ENCODE measurements around the gene WWTR1. TPM values are rescaled to one million over a fixed set of nuclear protein-coding genes. Genes with fewer than 3 reads are reported as not detected.

WWTR1 gene
- 3.4 and 7.3 TPM in 2 replicates for total RNA-seq

GRCh38 chr3:149657926-149658743, at the start of gene WWTR1:
Gene WWTR1 (minus strand): TSS chr3:149658025. CDS start chr3:149657306, 719 bp downstream.
- peak; percentile 85 for DNase-seq (ENCODE audit: low read depth)
- Histone ChIP-seq H3K4me3 (ENCODE audit: low read depth, low read length) (peak within 1 kb of the TSS; percentile 83), H3K36me3 (ENCODE audit: control insufficient read depth, insufficient read depth, low read length) (no peaks in the 10 kb centered on the region), H3K27me3 (ENCODE audit: control insufficient read depth, insufficient read depth, low read length) (no peaks in the 10 kb centered on the region)
- no peak for FAIRE-seq
- TF ChIP-seq CTCF (IDR thresholded peaks at IDR 0.05; ENCODE audit: insufficient read depth, low read length, severe bottlenecking) = peak; percentile 38

- Histone ChIP-seq H3K4me3 (ENCODE audit: low read depth, low read length) (no peak overlapping the region), H3K36me3 (ENCODE audit: control insufficient read depth, insufficient read depth, low read length) (no peaks in the 10 kb centered on the region), H3K27me3 (ENCODE audit: control insufficient read depth, insufficient read depth, low read length) (no peaks in the 10 kb centered on the region)
- FAIRE-seq = no peak
- TF ChIP-seq CTCF (IDR thresholded peaks at IDR 0.05; ENCODE audit: insufficient read depth, low read length, severe bottlenecking) = no peak
- DNase-seq (ENCODE audit: low read depth) = no peak
These were observed 49.1 kb upstream of the WWTR1 start for GRCh38 chr3:149706905-149707304.

GRCh38 chr3:149705416-149705815, 47.6 kb upstream of the WWTR1 start:
- no peaks in the 10 kb centered on the region for H3K27me3 ChIP-seq (ENCODE audit: control insufficient read depth, insufficient read depth, low read length)
- no peak for TF ChIP-seq CTCF (IDR thresholded peaks at IDR 0.05; ENCODE audit: insufficient read depth, low read length, severe bottlenecking)
- H3K4me3 ChIP-seq (ENCODE audit: low read depth, low read length) = no peak overlapping the region
- FAIRE-seq = no peak
- no peak for DNase-seq (ENCODE audit: low read depth)
- H3K36me3 ChIP-seq (ENCODE audit: control insufficient read depth, insufficient read depth, low read length) = no peaks in the 10 kb centered on the region

- H3K36me3 ChIP-seq (ENCODE audit: control insufficient read depth, insufficient read depth, low read length) = no peaks in the 10 kb centered on the region
- H3K4me3 ChIP-seq (ENCODE audit: low read depth, low read length) = no peak overlapping the region
- TF ChIP-seq CTCF (IDR thresholded peaks at IDR 0.05; ENCODE audit: insufficient read depth, low read length, severe bottlenecking) = no peak
- DNase-seq (ENCODE audit: low read depth) (no peak), FAIRE-seq (no peak)
- H3K27me3 ChIP-seq (ENCODE audit: control insufficient read depth, insufficient read depth, low read length) = no peaks in the 10 kb centered on the region
These were observed 45.6 kb upstream of the WWTR1 start for GRCh38 chr3:149703466-149703865.

- DNase-seq (ENCODE audit: low read depth) (peak; percentile 70), FAIRE-seq (no peak)
- Histone ChIP-seq H3K4me3 (ENCODE audit: low read depth, low read length) (no peak overlapping the region), H3K36me3 (ENCODE audit: control insufficient read depth, insufficient read depth, low read length) (no peaks in the 10 kb centered on the region), H3K27me3 (ENCODE audit: control insufficient read depth, insufficient read depth, low read length) (no peaks in the 10 kb centered on the region)
- TF ChIP-seq CTCF (IDR thresholded peaks at IDR 0.05; ENCODE audit: insufficient read depth, low read length, severe bottlenecking) = no peak
These were observed 45.0 kb upstream of the WWTR1 start for GRCh38 chr3:149702691-149703441.

Measured in bronchial epithelial cell (primary cell).